Right ventricle myocardium superior (tissue), 1 donor: ENCODE results near the gene ZDBF2. TPM values are rescaled to one million over a fixed set of nuclear protein-coding genes. Genes with fewer than 3 reads are reported as not detected.

Experiments used
- total RNA-seq: library from RNA; stranded (reverse); fragmentation: NEBNext Ultra II Directional; extraction: Animal tissue kit (Norgen Biotek cat#: 25700); gene quantifications from one replicate; pipeline ENCODE4 v1.2.1, GENCODE V29; 2021
- donor health status: DM: no; HTN: yes; CAD: no; lungs with severe emphysema.

The ZDBF2 gene
- total RNA-seq, 1 donor from 2014 or later: 6.7 TPM

Other genes with a start within 250 kb of the ZDBF2 start
- gene INO80D, start 188.5 kb upstream of the ZDBF2 start, total RNA-seq: 11.8 TPM
- gene NDUFS1, start 115.2 kb upstream of the ZDBF2 start, total RNA-seq: 484 TPM
- 257 TPM for gene EEF1B2, start 114.8 kb upstream of the ZDBF2 start, total RNA-seq
- 58.9 TPM for gene ADAM23, start 168.9 kb downstream of the ZDBF2 start, total RNA-seq